Measurements from ENCODE around the gene COX6B1. TPM values are rescaled to one million over a fixed set of nuclear protein-coding genes. Genes with fewer than 3 reads are reported as not detected.

Gene COX6B1
- total RNA-seq, 1 experiment from 2014 or later, result 436 TPM

- H3K27ac ChIP-seq, result no peak overlapping the region
- H3K4me1 ChIP-seq, result no peaks in the 10 kb centered on the region
- no peaks in the 10 kb centered on the region for H3K36me3 ChIP-seq
- no peaks in the 10 kb centered on the region for H3K9me3 ChIP-seq (replicated peaks)
- H3K27me3 ChIP-seq, result no peaks in the 10 kb centered on the region
- peak overlapping the region; percentile 58 for H3K4me3 ChIP-seq
- DNase-seq, result peak; percentile 97 to 98
Observed at GRCh38 chr19:35702223-35703012, 54.3 kb downstream of the COX6B1 start.

- Histone ChIP-seq H3K4me3 (no peak overlapping the region), H3K4me1 (no peaks in the 10 kb centered on the region), H3K27ac (no peak overlapping the region), H3K27me3 (no peaks in the 10 kb centered on the region), H3K36me3 (no peaks in the 10 kb centered on the region), H3K9me3 (replicated peaks) (no peaks in the 10 kb centered on the region)
- no peak for DNase-seq
Observed at GRCh38 chr19:35703343-35703742, 55.2 kb downstream of the COX6B1 start.

- no peak within 1 kb of the TSS for H3K4me3 ChIP-seq
- H3K27me3 ChIP-seq, result no peaks in the 10 kb centered on the region
- no peaks in the 10 kb centered on the region for H3K36me3 ChIP-seq
- H3K4me1 ChIP-seq, result no peaks in the 10 kb centered on the region
- DNase-seq, result peak; percentile 31 to 53
- no peaks in the 10 kb centered on the region for H3K9me3 ChIP-seq (replicated peaks)
- H3K27ac ChIP-seq, result no peak within 1 kb of the TSS
Observed at GRCh38 chr19:35704218-35704617, 56.1 kb downstream of the COX6B1 start, which contains the start of gene ZBTB32. Gene ZBTB32 (plus strand): TSS chr19:35704558. CDS start chr19:35714627, 10,069 bp downstream.

Other genes with a start within 250 kb of the COX6B1 start
- not detected in 2 replicates for gene FFAR2, start 200.1 kb upstream of the COX6B1 start, total RNA-seq (2014; rRNA removed; shearing (Covaris generic))
- gene KRTDAP, start 157.9 kb upstream of the COX6B1 start, total RNA-seq (2014; rRNA removed; shearing (Covaris generic)), result not detected in 2 replicates
- gene DMKN, start 134.7 kb upstream of the COX6B1 start, total RNA-seq (2014; rRNA removed; shearing (Covaris generic)), result not detected in 2 replicates
- gene SBSN, start 120.0 kb upstream of the COX6B1 start, total RNA-seq (2014; rRNA removed; shearing (Covaris generic)), result not detected in 2 replicates
- not detected in 2 replicates for gene GAPDHS, start 114.9 kb upstream of the COX6B1 start, total RNA-seq (2014; rRNA removed; shearing (Covaris generic))
- 110 TPM in 2 replicates for gene TMEM147, start 102.7 kb upstream of the COX6B1 start, total RNA-seq (2014; rRNA removed; shearing (Covaris generic))
- gene ATP4A, start 84.7 kb upstream of the COX6B1 start, total RNA-seq (2014; rRNA removed; shearing (Covaris generic)), result 0.14 TPM in 1 of 2 replicates, not detected in the other
- not detected in 2 replicates for gene PMIS2, start 62.1 kb upstream of the COX6B1 start, total RNA-seq (2014; rRNA removed; shearing (Covaris generic))
- 17.2 and 22.7 TPM in 2 replicates for gene HAUS5, start 35.6 kb upstream of the COX6B1 start, total RNA-seq (2014; rRNA removed; shearing (Covaris generic))
- gene RBM42, start 19.3 kb upstream of the COX6B1 start, total RNA-seq (2014; rRNA removed; shearing (Covaris generic)), result 69.9 and 71.3 TPM in 2 replicates
- gene ETV2, start 6.6 kb upstream of the COX6B1 start, total RNA-seq (2014; rRNA removed; shearing (Covaris generic)), result 2.4 and 4.1 TPM in 2 replicates
- gene UPK1A, start 18.2 kb downstream of the COX6B1 start, total RNA-seq (2014; rRNA removed; shearing (Covaris generic)), result not detected in 2 replicates
- gene ZBTB32, start 56.2 kb downstream of the COX6B1 start, total RNA-seq (2014; rRNA removed; shearing (Covaris generic)), result not detected in 2 replicates
- gene KMT2B, start 69.7 kb downstream of the COX6B1 start, total RNA-seq (2014; rRNA removed; shearing (Covaris generic)), result 13.1 and 15.1 TPM in 2 replicates
- gene IGFLR1, start 94.1 kb downstream of the COX6B1 start, total RNA-seq (2014; rRNA removed; shearing (Covaris generic)), result 4.3 and 10.3 TPM in 2 replicates
- gene U2AF1L4, start 97.1 kb downstream of the COX6B1 start, total RNA-seq (2014; rRNA removed; shearing (Covaris generic)), result 9.7 and 11.4 TPM in 2 replicates
- gene PSENEN, start 97.3 kb downstream of the COX6B1 start, total RNA-seq (2014; rRNA removed; shearing (Covaris generic)), result 37.7 and 47.2 TPM in 2 replicates
- gene LIN37, start 100.3 kb downstream of the COX6B1 start, total RNA-seq (2014; rRNA removed; shearing (Covaris generic)), result 4.9 and 6.1 TPM in 2 replicates
- not detected in 2 replicates for gene HSPB6, start 108.7 kb downstream of the COX6B1 start, total RNA-seq (2014; rRNA removed; shearing (Covaris generic))
- gene PROSER3, start 109.9 kb downstream of the COX6B1 start, total RNA-seq (2014; rRNA removed; shearing (Covaris generic)), result 10.0 and 11.1 TPM in 2 replicates
- gene ARHGAP33, start 127.2 kb downstream of the COX6B1 start, total RNA-seq (2014; rRNA removed; shearing (Covaris generic)), result 8.9 and 10.5 TPM in 2 replicates
- not detected in 2 replicates for gene PRODH2, start 164.5 kb downstream of the COX6B1 start, total RNA-seq (2014; rRNA removed; shearing (Covaris generic))
- gene NPHS1, start 204.2 kb downstream of the COX6B1 start, total RNA-seq (2014; rRNA removed; shearing (Covaris generic)), result not detected in 2 replicates
- not detected in 2 replicates for gene KIRREL2, start 208.6 kb downstream of the COX6B1 start, total RNA-seq (2014; rRNA removed; shearing (Covaris generic))
- 32.1 and 32.7 TPM in 2 replicates for gene APLP1, start 220.3 kb downstream of the COX6B1 start, total RNA-seq (2014; rRNA removed; shearing (Covaris generic))

Measured in SJCRH30 (cell line).